Measurements from ENCODE around the gene CAPRIN2. TPM values are rescaled to one million over a fixed set of nuclear protein-coding genes. Genes with fewer than 3 reads are reported as not detected.

Gene CAPRIN2
- polyA plus RNA-seq, 1 donor from 2014 or later = 132 TPM

DNA sequence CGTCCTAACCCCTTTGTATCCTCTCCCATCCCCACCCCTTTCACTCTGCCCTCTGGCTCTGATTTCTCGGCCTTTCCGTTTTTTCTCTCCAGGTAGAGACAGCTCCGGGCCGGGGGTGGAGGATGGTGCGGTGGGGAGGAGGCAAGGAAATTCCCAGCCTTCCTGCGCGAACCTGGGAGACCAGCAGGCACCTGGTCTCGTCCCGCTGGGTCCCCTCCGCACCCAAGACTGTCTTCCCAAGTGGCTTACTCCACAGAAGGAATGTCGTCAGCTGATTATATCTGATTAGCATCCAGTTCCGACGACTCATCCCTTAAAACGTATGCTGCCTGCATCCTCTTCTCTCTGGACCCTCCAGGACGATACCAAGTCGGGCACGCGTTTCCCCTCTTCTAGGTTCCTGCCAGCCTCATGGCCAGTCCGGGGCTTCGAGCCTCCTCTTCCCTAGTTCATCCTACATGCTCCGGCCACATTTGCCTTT lies 42.2 kb upstream of the CAPRIN2 start:
- H3K4me3 ChIP-seq (ENCODE audit: low read length) = peak overlapping the region; percentile 67
- H3K9me2 ChIP-seq (ENCODE audit: insufficient read depth, low read length) = no peaks in the 10 kb centered on the region
- no peak overlapping the region for H3K4me2 ChIP-seq (ENCODE audit: low read length)
- H3K27me3 ChIP-seq (ENCODE audit: insufficient read depth, low read depth, low read length) = peaks cover 32% of the 10 kb centered on the region
- H4K20me1 ChIP-seq (ENCODE audit: insufficient read depth) = no peaks in the 10 kb centered on the region
- H2AFZ ChIP-seq (ENCODE audit: low read depth, low read length) = no peak overlapping the region
- no peaks in the 10 kb centered on the region for H3K9me3 ChIP-seq (ENCODE audit: low read length)
- no peaks in the 10 kb centered on the region for H3F3A ChIP-seq (ENCODE audit: insufficient read depth, low read length, poor library complexity, severe bottlenecking)
- no peaks in the 10 kb centered on the region for H3K36me3 ChIP-seq (ENCODE audit: insufficient read depth, low read length)
- TF ChIP-seq EZH2 (IDR thresholded peaks at IDR 0.05; ENCODE audit: borderline replicate concordance, insufficient read depth, low read length, poor library complexity, severe bottlenecking) (no peak), MXI1 (conservative IDR thresholded peaks at IDR 0.05; ENCODE audit: poor library complexity, severe bottlenecking) (no peak), RAD21 (conservative IDR thresholded peaks at IDR 0.05) (no peak), SMC3 (conservative IDR thresholded peaks at IDR 0.05; ENCODE audit: poor library complexity) (no peak), POLR2AphosphoS5 (IDR thresholded peaks at IDR 0.05) (no peak), TAF1 (IDR thresholded peaks at IDR 0.05; ENCODE audit: low read depth) (no peak), EP300 (conservative IDR thresholded peaks at IDR 0.05; ENCODE audit: poor library complexity, severe bottlenecking) (no peak)
- TF ChIP-seq, protein P1, sequence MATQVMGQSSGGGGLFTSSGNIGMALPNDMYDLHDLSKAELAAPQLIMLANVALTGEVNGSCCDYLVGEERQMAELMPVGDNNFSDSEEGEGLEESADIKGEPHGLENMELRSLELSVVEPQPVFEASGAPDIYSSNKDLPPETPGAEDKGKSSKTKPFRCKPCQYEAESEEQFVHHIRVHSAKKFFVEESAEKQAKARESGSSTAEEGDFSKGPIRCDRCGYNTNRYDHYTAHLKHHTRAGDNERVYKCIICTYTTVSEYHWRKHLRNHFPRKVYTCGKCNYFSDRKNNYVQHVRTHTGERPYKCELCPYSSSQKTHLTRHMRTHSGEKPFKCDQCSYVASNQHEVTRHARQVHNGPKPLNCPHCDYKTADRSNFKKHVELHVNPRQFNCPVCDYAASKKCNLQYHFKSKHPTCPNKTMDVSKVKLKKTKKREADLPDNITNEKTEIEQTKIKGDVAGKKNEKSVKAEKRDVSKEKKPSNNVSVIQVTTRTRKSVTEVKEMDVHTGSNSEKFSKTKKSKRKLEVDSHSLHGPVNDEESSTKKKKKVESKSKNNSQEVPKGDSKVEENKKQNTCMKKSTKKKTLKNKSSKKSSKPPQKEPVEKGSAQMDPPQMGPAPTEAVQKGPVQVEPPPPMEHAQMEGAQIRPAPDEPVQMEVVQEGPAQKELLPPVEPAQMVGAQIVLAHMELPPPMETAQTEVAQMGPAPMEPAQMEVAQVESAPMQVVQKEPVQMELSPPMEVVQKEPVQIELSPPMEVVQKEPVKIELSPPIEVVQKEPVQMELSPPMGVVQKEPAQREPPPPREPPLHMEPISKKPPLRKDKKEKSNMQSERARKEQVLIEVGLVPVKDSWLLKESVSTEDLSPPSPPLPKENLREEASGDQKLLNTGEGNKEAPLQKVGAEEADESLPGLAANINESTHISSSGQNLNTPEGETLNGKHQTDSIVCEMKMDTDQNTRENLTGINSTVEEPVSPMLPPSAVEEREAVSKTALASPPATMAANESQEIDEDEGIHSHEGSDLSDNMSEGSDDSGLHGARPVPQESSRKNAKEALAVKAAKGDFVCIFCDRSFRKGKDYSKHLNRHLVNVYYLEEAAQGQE (IDR thresholded peaks at IDR 0.05; ENCODE audit: borderline replicate concordance) = no peak
- TF ChIP-seq, protein P2, sequence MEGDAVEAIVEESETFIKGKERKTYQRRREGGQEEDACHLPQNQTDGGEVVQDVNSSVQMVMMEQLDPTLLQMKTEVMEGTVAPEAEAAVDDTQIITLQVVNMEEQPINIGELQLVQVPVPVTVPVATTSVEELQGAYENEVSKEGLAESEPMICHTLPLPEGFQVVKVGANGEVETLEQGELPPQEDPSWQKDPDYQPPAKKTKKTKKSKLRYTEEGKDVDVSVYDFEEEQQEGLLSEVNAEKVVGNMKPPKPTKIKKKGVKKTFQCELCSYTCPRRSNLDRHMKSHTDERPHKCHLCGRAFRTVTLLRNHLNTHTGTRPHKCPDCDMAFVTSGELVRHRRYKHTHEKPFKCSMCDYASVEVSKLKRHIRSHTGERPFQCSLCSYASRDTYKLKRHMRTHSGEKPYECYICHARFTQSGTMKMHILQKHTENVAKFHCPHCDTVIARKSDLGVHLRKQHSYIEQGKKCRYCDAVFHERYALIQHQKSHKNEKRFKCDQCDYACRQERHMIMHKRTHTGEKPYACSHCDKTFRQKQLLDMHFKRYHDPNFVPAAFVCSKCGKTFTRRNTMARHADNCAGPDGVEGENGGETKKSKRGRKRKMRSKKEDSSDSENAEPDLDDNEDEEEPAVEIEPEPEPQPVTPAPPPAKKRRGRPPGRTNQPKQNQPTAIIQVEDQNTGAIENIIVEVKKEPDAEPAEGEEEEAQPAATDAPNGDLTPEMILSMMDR (IDR thresholded peaks at IDR 0.05; ENCODE audit: poor library complexity, severe bottlenecking) = no peak
- no peaks in the 10 kb centered on the region for H3K79me2 ChIP-seq (replicated peaks; ENCODE audit: insufficient read depth, low read length)
- H3K27ac ChIP-seq (ENCODE audit: low read length) = no peak overlapping the region
- no peak overlapping the region for H3K9ac ChIP-seq (ENCODE audit: low read length)

DNA sequence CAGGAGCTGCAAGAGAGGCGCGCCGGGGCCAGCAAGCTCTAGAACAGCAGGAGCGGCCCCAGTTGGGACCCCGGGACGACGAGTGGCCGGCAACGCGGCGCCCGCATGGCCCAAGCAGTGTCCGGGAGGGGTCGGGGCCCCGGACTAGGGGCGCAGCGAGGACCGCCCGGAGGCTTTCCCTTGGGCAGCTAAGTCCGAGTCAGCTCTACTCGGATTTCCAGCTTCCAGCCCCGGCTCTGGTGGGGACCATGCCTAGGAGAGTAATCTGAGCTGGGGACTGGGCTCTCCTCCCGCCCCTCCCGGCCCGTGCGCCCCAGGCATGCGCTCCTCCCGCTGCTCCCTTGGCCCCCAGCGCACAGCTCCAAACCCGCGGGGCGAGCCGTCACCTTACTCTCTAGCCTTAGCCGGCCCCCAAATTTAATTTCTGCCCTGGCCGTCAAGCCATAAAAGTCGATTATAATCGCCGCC lies 41.6 kb upstream of the CAPRIN2 start:
- TF ChIP-seq TAF1 (IDR thresholded peaks at IDR 0.05; ENCODE audit: low read depth) (no peak), EZH2 (IDR thresholded peaks at IDR 0.05; ENCODE audit: borderline replicate concordance, insufficient read depth, low read length, poor library complexity, severe bottlenecking) (peak; percentile 40), EP300 (conservative IDR thresholded peaks at IDR 0.05; ENCODE audit: poor library complexity, severe bottlenecking) (no peak)
- Histone ChIP-seq H3K79me2 (replicated peaks; ENCODE audit: insufficient read depth, low read length) (no peaks in the 10 kb centered on the region), H3K9me3 (ENCODE audit: low read length) (no peaks in the 10 kb centered on the region), H3K9ac (ENCODE audit: low read length) (peak overlapping the region; percentile 26), H4K20me1 (ENCODE audit: insufficient read depth) (no peaks in the 10 kb centered on the region), H3K9me2 (ENCODE audit: insufficient read depth, low read length) (no peaks in the 10 kb centered on the region), H3K36me3 (ENCODE audit: insufficient read depth, low read length) (no peaks in the 10 kb centered on the region), H3K4me2 (ENCODE audit: low read length) (peak overlapping the region; percentile 59), H3K27ac (ENCODE audit: low read length) (no peak overlapping the region), H3K4me3 (ENCODE audit: low read length) (peak overlapping the region; percentile 67), H3K27me3 (ENCODE audit: insufficient read depth, low read depth, low read length) (peaks cover 32% of the 10 kb centered on the region), H3F3A (ENCODE audit: insufficient read depth, low read length, poor library complexity, severe bottlenecking) (no peaks in the 10 kb centered on the region), H2AFZ (ENCODE audit: low read depth, low read length) (no peak overlapping the region)
